Choroid plexus epithelial cell (primary cell): ENCODE measurements around the gene AGO3.

Experiments used
- DNase-seq: peaks from one replicate; pipeline ENCODE4 v3.0.0-alpha.2; 2010; ENCODE audit warnings: low read depth
- H3K4me3 ChIP-seq: 2 replicates; pipeline ENCODE4 v1.5.1; 2011; ENCODE audit warnings: low read depth, mild to moderate bottlenecking, control low read depth, low read length, moderate library complexity
- TF ChIP-seq, protein P1 (sequence below): conservative IDR thresholded peaks from 2 replicates; pipeline ENCODE4 v1.5.1; 2011; ENCODE audit warnings: low read depth, mild to moderate bottlenecking, control low read depth, inconsistent platforms, low read length, moderate library complexity

Gene AGO3

DNA sequence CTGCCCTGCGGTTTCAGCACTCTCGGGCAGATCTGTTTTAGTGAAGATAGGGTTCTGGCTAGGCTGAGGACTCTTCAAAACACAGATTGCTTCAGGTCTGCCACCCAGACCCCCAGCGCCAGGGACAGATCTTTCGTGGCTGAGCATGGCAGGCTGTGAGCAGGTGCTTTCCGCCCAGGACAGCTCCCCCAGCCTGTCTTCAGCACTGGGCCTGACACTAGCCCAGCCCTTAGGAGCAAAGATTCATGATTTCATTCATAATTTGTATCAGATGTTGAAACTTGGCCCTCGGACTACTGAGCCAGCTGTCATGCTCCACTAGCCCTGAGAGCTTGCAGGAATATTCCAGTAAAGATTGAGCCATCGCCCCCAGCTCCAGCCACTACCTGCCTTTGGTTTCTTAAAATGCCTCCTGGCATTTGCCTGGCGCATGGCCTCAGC, 163.7 kb downstream of the AGO3 start:
- no peak for DNase-seq
- TF ChIP-seq, protein P1, sequence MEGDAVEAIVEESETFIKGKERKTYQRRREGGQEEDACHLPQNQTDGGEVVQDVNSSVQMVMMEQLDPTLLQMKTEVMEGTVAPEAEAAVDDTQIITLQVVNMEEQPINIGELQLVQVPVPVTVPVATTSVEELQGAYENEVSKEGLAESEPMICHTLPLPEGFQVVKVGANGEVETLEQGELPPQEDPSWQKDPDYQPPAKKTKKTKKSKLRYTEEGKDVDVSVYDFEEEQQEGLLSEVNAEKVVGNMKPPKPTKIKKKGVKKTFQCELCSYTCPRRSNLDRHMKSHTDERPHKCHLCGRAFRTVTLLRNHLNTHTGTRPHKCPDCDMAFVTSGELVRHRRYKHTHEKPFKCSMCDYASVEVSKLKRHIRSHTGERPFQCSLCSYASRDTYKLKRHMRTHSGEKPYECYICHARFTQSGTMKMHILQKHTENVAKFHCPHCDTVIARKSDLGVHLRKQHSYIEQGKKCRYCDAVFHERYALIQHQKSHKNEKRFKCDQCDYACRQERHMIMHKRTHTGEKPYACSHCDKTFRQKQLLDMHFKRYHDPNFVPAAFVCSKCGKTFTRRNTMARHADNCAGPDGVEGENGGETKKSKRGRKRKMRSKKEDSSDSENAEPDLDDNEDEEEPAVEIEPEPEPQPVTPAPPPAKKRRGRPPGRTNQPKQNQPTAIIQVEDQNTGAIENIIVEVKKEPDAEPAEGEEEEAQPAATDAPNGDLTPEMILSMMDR, result no peak
- no peak overlapping the region for H3K4me3 ChIP-seq

DNA sequence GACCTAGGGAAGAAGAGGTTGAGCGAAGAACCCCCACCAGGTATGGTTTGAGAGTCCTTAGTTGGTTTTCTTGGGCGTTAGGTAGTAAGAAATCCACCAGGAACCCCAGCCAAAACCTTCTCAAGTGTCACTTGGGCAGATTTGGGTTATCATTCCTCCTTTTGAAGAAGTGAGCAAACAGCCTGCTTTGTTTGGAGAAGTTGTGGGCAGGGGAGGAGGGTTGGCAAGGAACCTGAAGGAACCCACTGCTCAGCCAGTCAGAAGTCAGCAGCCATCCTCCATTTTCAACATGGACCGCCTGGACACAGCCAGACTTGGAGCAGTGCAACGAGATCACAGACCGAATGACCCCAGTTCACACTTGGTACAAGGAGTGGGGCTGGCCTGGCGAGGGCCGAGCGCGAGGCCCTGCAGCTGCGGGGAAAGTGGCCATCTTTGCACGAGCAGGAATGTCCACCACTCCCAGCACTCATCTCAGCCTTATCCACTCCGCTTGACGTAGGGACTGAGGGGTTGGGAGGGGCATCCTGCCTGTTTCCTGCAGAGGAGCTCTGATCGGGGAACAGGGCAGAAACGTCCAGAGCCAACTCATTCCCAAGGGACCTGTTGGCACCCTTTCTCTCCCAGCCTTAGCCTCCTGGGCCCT, 165.0 kb downstream of the AGO3 start:
- H3K4me3 ChIP-seq, result no peak overlapping the region
- DNase-seq, result no peak
- TF ChIP-seq, protein P1, result no peak

DNA sequence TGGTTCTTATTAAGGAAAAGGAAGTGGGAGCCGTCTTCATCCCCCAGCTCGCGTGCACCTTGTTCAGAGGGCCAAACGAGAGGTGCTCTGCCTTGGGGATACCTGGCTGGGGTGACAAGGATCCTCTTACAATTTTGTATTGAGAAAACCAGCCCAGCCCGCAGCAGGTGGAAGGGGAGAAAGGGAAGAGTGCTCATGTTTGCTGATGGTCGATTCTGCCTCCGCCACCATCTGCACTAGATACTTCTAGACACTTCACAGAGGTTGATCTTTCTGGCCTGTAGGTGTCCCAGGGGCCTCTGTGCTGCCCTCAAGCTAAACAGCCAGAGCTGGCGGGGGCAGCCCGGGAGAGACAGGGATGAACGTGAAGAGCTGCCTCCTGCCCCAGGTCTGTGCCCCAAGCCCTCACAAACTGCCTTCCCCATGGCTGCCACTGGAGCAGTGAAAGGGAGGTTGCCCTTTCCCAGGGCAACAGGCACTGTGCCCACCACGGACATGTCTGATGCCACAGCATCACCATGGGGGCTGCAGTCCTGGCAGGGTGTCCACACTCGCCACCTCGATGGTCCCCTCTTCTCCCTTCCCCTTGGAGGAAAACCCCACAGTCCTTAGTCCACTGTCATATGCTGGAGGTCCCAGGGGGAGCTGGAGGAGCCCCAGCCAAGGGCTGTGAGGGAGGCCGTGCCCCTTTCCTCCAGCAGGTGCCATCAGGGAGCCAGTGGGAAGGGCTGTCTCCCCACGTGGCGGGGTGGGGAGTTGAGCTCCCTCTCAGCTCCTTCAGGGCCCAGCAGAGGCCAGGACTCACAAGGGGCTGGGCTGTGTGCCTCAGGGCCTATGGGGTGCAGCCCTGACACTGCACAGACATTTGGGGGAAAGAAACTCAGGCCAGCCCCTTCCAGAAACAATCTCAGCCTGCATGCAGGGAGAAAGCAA, 165.9 kb downstream of the AGO3 start:
- TF ChIP-seq, protein P1, result peak; percentile 31
- no peak for DNase-seq
- H3K4me3 ChIP-seq, result no peak overlapping the region

DNA sequence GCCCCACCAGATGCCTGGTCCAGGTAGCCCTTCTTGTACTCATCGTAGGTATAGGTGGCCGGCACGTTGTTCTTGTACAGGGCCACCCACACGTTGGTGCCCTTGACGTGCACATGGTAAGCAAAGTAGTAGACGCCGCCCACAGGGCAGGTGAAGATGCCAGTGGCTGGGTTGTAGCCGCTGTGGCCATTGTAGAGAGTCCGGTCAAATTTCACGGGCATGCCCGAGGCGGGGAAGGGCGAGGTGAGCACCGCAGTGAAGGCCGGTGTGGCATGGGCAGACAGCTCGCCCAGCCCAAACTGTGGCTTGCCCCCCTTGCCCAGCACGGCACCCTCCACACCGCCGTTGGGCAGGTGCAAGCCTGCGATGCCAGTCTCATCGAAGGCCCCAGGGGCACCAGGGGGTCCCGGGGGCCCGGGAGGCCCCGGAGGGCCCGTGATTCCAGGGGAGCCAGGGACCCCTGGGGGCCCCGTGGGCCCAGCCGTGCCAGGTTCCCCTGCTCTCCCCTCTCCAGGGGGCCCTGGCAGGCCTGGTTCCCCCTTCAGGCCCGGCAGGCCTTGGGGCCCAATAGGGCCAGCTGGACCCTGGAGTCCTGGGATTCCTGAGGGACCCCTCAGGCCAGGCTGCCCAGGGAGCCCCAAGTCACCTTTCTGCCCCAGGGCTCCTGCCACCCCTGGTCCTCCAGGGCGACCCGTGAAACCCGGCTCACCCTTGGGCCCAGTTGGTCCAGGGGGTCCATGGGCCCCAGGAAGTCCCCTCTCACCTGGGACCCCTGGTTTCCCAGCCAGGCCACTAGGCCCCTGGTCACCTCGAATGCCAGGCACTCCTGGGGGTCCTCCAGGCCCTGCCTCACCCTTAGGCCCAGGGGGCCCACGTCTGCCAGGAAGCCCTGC, 167.0 kb downstream of the AGO3 start:
- no peak overlapping the region for H3K4me3 ChIP-seq

DNA sequence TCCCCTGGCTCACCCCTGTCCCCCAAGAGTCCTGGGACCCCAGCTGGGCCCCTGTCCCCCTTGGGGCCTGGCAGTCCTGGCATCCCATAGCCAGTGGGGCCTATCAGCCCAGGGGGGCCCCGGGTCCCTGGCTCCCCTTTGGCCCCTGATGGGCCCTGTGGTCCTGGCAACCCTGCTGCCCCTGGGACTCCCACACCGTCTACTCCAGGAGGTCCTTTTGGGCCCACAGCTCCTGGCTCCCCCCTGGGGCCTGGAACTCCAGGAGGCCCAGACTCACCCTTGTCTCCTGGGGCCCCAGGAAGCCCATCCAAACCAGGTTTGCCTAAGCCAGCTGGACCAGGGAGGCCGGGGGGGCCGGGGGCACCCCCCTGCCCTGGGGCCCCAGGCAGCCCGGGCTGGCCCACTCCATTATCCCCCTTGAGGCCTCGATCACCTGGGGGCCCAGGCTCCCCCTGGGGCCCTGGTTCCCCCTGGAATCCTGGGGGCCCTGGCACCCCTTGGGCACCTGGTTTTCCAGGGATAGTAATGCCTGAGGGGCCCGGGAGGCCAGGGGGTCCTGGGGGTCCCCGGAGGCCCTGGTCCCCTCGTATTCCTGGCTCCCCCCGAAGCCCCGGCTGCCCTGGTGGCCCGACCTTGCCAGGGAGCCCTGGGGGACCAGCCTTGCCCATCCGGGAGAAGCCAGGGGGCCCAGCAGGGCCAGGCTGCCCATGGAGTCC, 167.9 kb downstream of the AGO3 start:
- H3K4me3 ChIP-seq, result no peak overlapping the region
- DNase-seq, result no peak
- TF ChIP-seq, protein P1, result no peak

More for the DNA sequence above, 167.0 kb downstream of the AGO3 start:
- TF ChIP-seq, protein P1, result no peak
- DNase-seq, result no peak

DNA sequence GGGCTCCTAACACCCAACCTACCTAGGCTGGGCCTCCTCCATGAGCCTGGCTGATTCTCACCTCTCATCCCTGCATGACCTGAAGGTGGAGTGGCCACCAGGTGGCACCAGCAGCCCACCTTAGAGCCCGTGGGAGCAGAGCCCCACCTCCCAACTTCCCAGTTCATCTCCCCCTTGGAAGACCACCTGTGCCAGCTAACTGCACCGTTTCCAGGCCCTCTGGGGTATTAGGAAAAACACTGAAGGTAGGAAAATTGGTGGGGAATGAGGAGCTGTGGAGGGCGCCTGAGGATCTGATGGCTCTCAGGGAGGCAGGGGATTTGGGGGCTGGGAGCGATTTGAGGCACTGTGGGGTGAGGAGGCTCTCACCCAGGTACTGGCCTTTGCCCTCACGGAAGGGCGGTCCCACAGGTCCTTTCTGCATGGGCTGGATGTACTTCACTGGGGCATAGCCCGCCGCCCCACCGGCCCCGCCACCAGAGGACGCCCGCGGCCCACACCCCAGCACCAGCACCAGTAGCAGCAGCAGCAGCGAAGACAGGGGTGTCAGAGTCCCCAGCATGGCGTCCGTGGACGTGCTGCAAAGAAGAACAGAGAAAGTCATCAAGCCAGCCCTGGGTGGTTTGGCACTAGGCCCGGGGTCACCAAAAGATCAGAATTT, 168.9 kb downstream of the AGO3 start:
- peak; percentile 80 for DNase-seq
- TF ChIP-seq, protein P1, result peak; percentile 84
- no peak overlapping the region for H3K4me3 ChIP-seq
